ENCODE data around the gene SUSD1. TPM values are rescaled to one million over a fixed set of nuclear protein-coding genes. Genes with fewer than 3 reads are reported as not detected.

Gene SUSD1
- total RNA-seq, 1 donor from 2014 or later: 16.6 TPM

- H3K9me3 ChIP-seq (ENCODE audit: insufficient read depth, low read depth, low read length): no peaks in the 10 kb centered on the region
- DNase-seq (ENCODE audit: low read depth) (no peak), FAIRE-seq (no peak)
- H2AFZ ChIP-seq (ENCODE audit: low read depth, low read length): no peak overlapping the region
- H3K27me3 Mint-ChIP-seq (ENCODE audit: low read depth, unreplicated experiment): no peaks in the 10 kb centered on the region
- no peaks in the 10 kb centered on the region for H3K79me2 ChIP-seq (ENCODE audit: insufficient read depth, low read length)
- peak overlapping the region; percentile 88 for H3K27ac ChIP-seq (ENCODE audit: low read depth, low read length)
- H3K4me3 ChIP-seq (ENCODE audit: insufficient read depth, low read depth, low read length): no peak overlapping the region
- H3K4me1 ChIP-seq (ENCODE audit: insufficient read depth, low read length): peaks cover 43% of the 10 kb centered on the region
- H3K4me3 Mint-ChIP-seq (ENCODE audit: unreplicated experiment): no peak overlapping the region
- H3K4me1 Mint-ChIP-seq (ENCODE audit: low read depth, unreplicated experiment): peaks cover 50% of the 10 kb centered on the region
- peak overlapping the region; percentile 53 for H3K9ac ChIP-seq (ENCODE audit: low read length)
- H3K27me3 ChIP-seq (ENCODE audit: insufficient read depth, low read length): no peaks in the 10 kb centered on the region
- H3K9me3 Mint-ChIP-seq (ENCODE audit: unreplicated experiment): peaks cover 9% of the 10 kb centered on the region
- peak overlapping the region; percentile 95 for H3K27ac Mint-ChIP-seq (ENCODE audit: unreplicated experiment)
- H3K4me2 ChIP-seq (ENCODE audit: low read length): no peak overlapping the region
- H3K36me3 ChIP-seq (ENCODE audit: insufficient read depth, low read length): no peaks in the 10 kb centered on the region
- peaks cover 3% of the 10 kb centered on the region for H3K36me3 Mint-ChIP-seq (ENCODE audit: low read depth, unreplicated experiment)
- no peak for TF ChIP-seq EZH2 (IDR thresholded peaks at IDR 0.05; ENCODE audit: insufficient read depth, low read length)
- no peak for TF ChIP-seq CTCF (IDR thresholded peaks at IDR 0.05; ENCODE audit: insufficient read depth, low read depth, low read length)
- no peaks in the 10 kb centered on the region for H4K20me1 ChIP-seq (ENCODE audit: insufficient read depth, low read length)
Observed at GRCh38 chr9:112043423-112043822, 131.7 kb downstream of the SUSD1 start.

GRCh38 chr9:112042769-112043168 lies 132.3 kb downstream of the SUSD1 start:
- H3K36me3 Mint-ChIP-seq (ENCODE audit: low read depth, unreplicated experiment): peaks cover 2% of the 10 kb centered on the region
- peaks cover 55% of the 10 kb centered on the region for H3K4me1 Mint-ChIP-seq (ENCODE audit: low read depth, unreplicated experiment)
- H3K4me1 ChIP-seq (ENCODE audit: insufficient read depth, low read length): peaks cover 49% of the 10 kb centered on the region
- H3K27ac Mint-ChIP-seq (ENCODE audit: unreplicated experiment): peak overlapping the region; percentile 95
- H3K4me2 ChIP-seq (ENCODE audit: low read length): peak overlapping the region; percentile 42
- H3K79me2 ChIP-seq (ENCODE audit: insufficient read depth, low read length): no peaks in the 10 kb centered on the region
- no peak overlapping the region for H3K4me3 Mint-ChIP-seq (ENCODE audit: unreplicated experiment)
- peak overlapping the region; percentile 53 for H3K9ac ChIP-seq (ENCODE audit: low read length)
- peaks cover 7% of the 10 kb centered on the region for H3K9me3 Mint-ChIP-seq (ENCODE audit: unreplicated experiment)
- H4K20me1 ChIP-seq (ENCODE audit: insufficient read depth, low read length): no peaks in the 10 kb centered on the region
- peak overlapping the region; percentile 88 for H3K27ac ChIP-seq (ENCODE audit: low read depth, low read length)
- no peaks in the 10 kb centered on the region for H3K36me3 ChIP-seq (ENCODE audit: insufficient read depth, low read length)
- H3K9me3 ChIP-seq (ENCODE audit: insufficient read depth, low read depth, low read length): no peaks in the 10 kb centered on the region
- H3K27me3 ChIP-seq (ENCODE audit: insufficient read depth, low read length): no peaks in the 10 kb centered on the region
- no peak for DNase-seq (ENCODE audit: low read depth)
- H3K4me3 ChIP-seq (ENCODE audit: insufficient read depth, low read depth, low read length): no peak overlapping the region
- TF ChIP-seq EZH2 (IDR thresholded peaks at IDR 0.05; ENCODE audit: insufficient read depth, low read length) (no peak), CTCF (IDR thresholded peaks at IDR 0.05; ENCODE audit: insufficient read depth, low read depth, low read length) (no peak)
- no peak for FAIRE-seq
- H2AFZ ChIP-seq (ENCODE audit: low read depth, low read length): no peak overlapping the region
- no peaks in the 10 kb centered on the region for H3K27me3 Mint-ChIP-seq (ENCODE audit: low read depth, unreplicated experiment)

GRCh38 chr9:112042244-112042638 lies 132.9 kb downstream of the SUSD1 start:
- Histone ChIP-seq H3K9ac (ENCODE audit: low read length) (peak overlapping the region; percentile 53), H3K9me3 (ENCODE audit: insufficient read depth, low read depth, low read length) (no peaks in the 10 kb centered on the region), H4K20me1 (ENCODE audit: insufficient read depth, low read length) (no peaks in the 10 kb centered on the region), H3K27me3 (ENCODE audit: insufficient read depth, low read length) (no peaks in the 10 kb centered on the region), H3K4me1 (ENCODE audit: insufficient read depth, low read length) (peaks cover 54% of the 10 kb centered on the region), H3K27ac (ENCODE audit: low read depth, low read length) (peak overlapping the region; percentile 88), H3K79me2 (ENCODE audit: insufficient read depth, low read length) (no peaks in the 10 kb centered on the region), H2AFZ (ENCODE audit: low read depth, low read length) (no peak overlapping the region), H3K4me3 (ENCODE audit: insufficient read depth, low read depth, low read length) (no peak overlapping the region), H3K4me2 (ENCODE audit: low read length) (peak overlapping the region; percentile 42), H3K36me3 (ENCODE audit: insufficient read depth, low read length) (no peaks in the 10 kb centered on the region)
- Mint-ChIP-seq H3K4me3 (ENCODE audit: unreplicated experiment) (peak overlapping the region; percentile 8), H3K9me3 (ENCODE audit: unreplicated experiment) (peaks cover 3% of the 10 kb centered on the region), H3K4me1 (ENCODE audit: low read depth, unreplicated experiment) (peaks cover 60% of the 10 kb centered on the region), H3K27ac (ENCODE audit: unreplicated experiment) (peak overlapping the region; percentile 95), H3K36me3 (ENCODE audit: low read depth, unreplicated experiment) (peaks cover 2% of the 10 kb centered on the region), H3K27me3 (ENCODE audit: low read depth, unreplicated experiment) (no peaks in the 10 kb centered on the region)
- FAIRE-seq (no peak), DNase-seq (ENCODE audit: low read depth) (no peak)
- TF ChIP-seq CTCF (IDR thresholded peaks at IDR 0.05; ENCODE audit: insufficient read depth, low read depth, low read length) (no peak), EZH2 (IDR thresholded peaks at IDR 0.05; ENCODE audit: insufficient read depth, low read length) (no peak)
